Tibial nerve (tissue), 4 donors: ENCODE data around the gene PLD2.

ENCODE experiments used
- CTCF ChIP-seq, 5 experiments: fragments of 200-600 bp in 3 of 5; fragments of 450-650 bp in 2 of 5; sonication (generic) in 3 of 5; IDR thresholded peaks; one replicate each; pipeline ENCODE4 v1.5.1; 2016 to 2019; ENCODE audit warnings: antibody characterized with exemption in 5 of 5, mild to moderate bottlenecking in 3 of 5, moderate library complexity in 2 of 5
- EP300 ChIP-seq, 2 donors: sonication (generic); formaldehyde crosslinking; IDR thresholded peaks; one replicate each; pipeline ENCODE4 v1.6.1; 2017; ENCODE audit warnings: antibody characterized with exemption in 2 of 2, mild to moderate bottlenecking in 1 of 2

DNA sequence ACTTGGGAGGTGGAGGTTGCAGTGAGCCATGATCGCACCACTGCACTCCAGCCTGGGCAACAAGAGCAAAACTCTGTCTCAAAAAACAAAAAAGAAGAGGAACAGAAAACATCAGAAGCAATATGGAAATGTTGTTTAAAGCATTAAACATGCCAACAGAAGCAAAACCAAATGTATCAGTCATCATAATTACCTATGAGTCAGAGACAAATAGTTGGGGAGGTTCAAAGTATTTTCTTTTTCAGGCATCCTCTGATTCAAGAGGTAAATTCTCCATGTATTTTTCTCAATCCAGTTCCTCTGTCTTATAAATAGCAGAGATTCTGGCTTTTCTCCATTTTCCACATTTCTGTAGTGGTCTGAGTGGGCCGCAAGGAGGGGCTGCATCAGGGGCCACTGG lies 37.3 kb upstream of the PLD2 start:
- TF ChIP-seq CTCF (IDR thresholded peaks at IDR 0.05) (no peak), EP300 (IDR thresholded peaks at IDR 0.05) (no peak)
